GM23248 (cell line): Measurements from ENCODE around the gene OR10J4.

Source experiments
- EZH2 ChIP-seq: fragments of 200-600 bp; sonication (generic); IDR thresholded peaks from 2 replicates; pipeline ENCODE4 v1.6.1; 2018; ENCODE audit warnings: antibody characterized with exemption, mild to moderate bottlenecking; ENCODE audit not compliant: insufficient read depth, poor library complexity, severe bottlenecking
- EZH2phosphoT487 ChIP-seq: fragments of 200-600 bp; sonication (generic); IDR thresholded peaks from 2 replicates; pipeline ENCODE4 v1.6.1; 2018; ENCODE audit warnings: antibody characterized with exemption, moderate library complexity, mild to moderate bottlenecking, low read depth; ENCODE audit not compliant: insufficient read depth

- TF ChIP-seq EZH2 (no peak), EZH2phosphoT487 (no peak)
Observed at GRCh38 chr1:159444511-159444910, 12.5 kb downstream of the OR10J4 start.
